ENCODE results near the gene NT5DC2.

- no peak for TF ChIP-seq SIN3A (conservative IDR thresholded peaks at IDR 0.05 in 1 of 2, IDR thresholded peaks at IDR 0.05 in 1 of 2; ENCODE audit: low read depth in 1 of 2, low read length in 2 of 2)
- no peak for TF ChIP-seq SP1 (IDR thresholded peaks at IDR 0.05; ENCODE audit: low read depth, low read length)
- no peak for TF ChIP-seq POLR2A (IDR thresholded peaks at IDR 0.05; ENCODE audit: control extremely low read depth in 1 of 2, low read depth in 2 of 2, low read length in 2 of 2)
- TF ChIP-seq EP300 (IDR thresholded peaks at IDR 0.05; ENCODE audit: borderline replicate concordance in 1 of 2, low read depth in 2 of 2, low read length in 2 of 2) = no peak
Measured at GRCh38 chr3:52528586-52529375, 4.9 kb downstream of the NT5DC2 start.
